GM18499 (cell line): ENCODE measurements around the gene KCNB1.

Source experiments
- ATAC-seq: cut with Tn5 transposase; IDR thresholded peaks from one replicate; pipeline ENCODE4 v1.9.1; 2021; ENCODE audit warnings: moderate number of reproducible peaks; ENCODE audit not compliant: insufficient read depth, unreplicated experiment

Gene KCNB1

DNA sequence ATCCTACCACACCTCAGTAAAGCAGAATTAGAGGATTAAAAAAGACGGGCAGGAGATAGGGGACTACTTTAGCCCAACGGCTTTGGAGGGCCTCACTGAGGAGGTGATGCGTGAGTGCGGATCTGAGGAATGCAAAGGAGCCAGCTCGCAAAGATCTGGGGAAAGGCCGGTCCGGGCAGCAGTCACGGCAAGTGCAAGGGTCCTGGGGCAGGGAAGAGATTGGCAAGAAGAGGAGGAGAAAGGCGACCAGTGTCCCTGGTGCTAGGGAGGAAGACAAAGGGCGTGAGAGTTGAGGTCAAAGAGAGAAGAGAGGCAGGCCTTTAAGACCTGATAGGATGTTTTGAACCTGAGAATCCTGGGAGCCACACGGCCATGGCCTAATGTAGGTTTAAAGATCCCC, 86.8 kb downstream of the KCNB1 start:
- ATAC-seq = no peak

DNA sequence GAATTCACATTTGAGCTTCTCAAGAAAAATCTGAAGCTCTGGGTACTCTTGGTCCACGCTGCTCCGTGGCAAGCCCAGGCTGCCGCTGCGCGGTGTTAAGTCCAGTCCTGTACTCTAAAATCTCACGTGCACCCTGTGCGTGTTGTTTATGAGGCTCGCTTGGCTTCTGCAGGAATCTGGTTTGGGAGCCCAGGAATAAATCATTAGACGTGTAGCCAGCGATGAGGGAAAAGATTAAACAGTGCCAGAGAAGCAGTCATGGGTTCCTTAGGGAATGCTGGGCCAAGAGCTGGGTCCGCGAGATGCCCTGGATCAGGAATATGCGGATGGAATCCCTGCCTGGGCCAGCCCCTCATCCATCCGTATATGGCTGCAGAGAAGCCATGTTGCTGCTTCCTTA, 87.3 kb downstream of the KCNB1 start:
- no peak for ATAC-seq

- no peak for ATAC-seq
These were observed 87.7 kb downstream of the KCNB1 start for GRCh38 chr20:49394757-49395156.

DNA sequence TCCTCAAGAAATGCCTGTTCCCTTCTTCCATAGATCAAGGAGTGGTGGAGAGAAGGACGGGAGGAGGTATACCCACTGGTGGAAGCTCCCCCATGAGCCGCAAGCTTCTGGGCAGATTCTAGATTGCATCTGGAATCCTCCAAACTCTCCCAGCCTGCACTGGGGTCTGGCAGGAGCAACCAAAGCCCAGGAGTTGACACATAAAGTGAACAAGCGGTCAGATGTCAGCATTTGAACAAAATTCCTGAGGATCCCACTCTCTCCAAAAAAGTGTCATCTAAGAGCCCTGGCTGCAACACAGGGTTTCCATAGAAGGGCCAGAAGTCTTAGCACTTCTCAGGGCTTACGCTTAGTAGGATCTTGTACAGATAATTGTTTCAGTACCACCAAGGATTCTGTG, 88.2 kb downstream of the KCNB1 start:
- no peak for ATAC-seq

GRCh38 chr20:49393803-49394202, 88.7 kb downstream of the KCNB1 start:
- ATAC-seq = no peak

GRCh38 chr20:49392745-49393144, 89.7 kb downstream of the KCNB1 start:
- no peak for ATAC-seq

GRCh38 chr20:49391404-49392245, 90.8 kb downstream of the KCNB1 start:
- ATAC-seq = no peak

DNA sequence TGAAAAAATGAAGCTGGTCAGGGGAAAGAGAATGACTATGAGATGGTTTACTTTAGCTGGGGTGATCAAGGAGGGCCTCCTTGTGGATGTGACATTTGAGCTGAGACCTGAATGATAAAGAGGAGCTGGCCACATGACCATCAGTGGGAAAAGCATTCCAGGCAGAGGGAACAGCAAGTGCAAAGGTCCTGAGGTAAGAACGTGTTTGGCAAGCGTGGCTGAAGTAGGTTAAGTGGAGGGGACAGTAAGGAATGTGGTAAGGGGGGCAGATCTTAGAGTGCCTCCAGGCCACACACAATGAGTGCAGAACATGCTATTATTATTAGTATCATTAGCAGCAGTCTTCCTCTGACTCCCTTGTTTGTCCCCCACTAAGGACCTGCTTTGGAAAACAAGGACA, 92.6 kb downstream of the KCNB1 start:
- no peak for ATAC-seq

GRCh38 chr20:49388744-49389143, 93.7 kb downstream of the KCNB1 start:
- ATAC-seq = no peak

DNA sequence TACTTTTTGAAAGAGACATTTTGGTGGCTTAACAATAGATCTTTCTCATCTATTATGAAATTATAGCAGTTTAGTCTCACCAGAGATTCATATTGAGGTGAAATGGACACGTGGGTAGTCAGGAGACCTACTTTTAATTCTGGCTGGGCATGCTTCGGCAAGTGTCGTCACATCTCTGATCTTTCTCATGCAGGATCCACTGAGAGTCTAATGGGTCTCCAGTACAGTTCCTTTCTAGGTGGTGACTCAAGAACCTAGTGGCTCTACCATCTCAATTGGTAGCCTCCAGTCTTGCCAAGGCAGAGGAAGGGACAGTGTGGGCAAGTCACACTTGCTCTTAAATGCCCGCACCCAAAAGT, 94.9 kb downstream of the KCNB1 start:
- no peak for ATAC-seq

- ATAC-seq = no peak
These were observed 95.5 kb downstream of the KCNB1 start for GRCh38 chr20:49386848-49387580.

DNA sequence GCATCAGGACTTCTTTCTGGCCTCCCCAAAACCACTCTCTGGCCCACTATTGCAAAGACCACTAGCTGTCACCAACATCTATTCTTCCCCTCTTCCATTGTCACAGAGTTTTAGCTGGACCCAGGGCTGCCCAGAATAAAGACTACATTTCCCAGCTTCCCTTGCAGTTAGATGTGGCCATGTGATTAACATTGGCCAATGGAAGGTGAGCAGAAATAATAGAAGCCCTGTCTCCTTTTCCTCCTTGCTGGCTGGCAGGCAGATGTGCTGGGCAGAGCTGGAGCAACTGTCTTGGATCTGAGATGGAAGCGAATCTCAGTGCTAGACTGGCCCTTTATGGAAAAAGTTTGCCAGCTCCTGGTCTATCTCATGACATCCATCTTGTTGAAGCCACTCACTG, 97.0 kb downstream of the KCNB1 start:
- ATAC-seq = no peak

- ATAC-seq = no peak
These were observed 97.7 kb downstream of the KCNB1 start for GRCh38 chr20:49384437-49385434.

- no peak for ATAC-seq
These were observed 100.6 kb downstream of the KCNB1 start for GRCh38 chr20:49381558-49382493.

GRCh38 chr20:49380337-49380780, 102.1 kb downstream of the KCNB1 start:
- no peak for ATAC-seq

- no peak for ATAC-seq
These were observed 103.1 kb downstream of the KCNB1 start for GRCh38 chr20:49379338-49379737.

- no peak for ATAC-seq
These were observed 105.1 kb downstream of the KCNB1 start for GRCh38 chr20:49377326-49377725.

DNA sequence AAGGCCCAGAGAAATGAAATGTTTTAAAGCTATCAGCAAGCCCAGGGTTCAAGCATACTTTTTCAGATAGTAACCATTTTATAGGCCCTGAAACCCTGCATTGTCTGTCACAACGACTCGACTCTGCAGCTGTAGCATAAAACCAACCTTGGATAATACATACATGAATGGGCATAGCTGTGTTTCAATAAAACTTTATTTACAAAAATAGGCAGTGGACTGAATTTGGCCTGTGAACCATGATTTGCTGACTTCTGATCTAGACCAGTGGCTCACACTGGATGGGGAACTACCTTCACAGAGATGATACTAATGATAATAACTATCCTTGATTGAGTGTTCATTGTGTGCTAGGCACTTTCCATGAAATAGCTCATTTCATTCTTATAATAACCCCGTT, 107.3 kb downstream of the KCNB1 start:
- ATAC-seq = no peak

- ATAC-seq = no peak
These were observed 110.3 kb downstream of the KCNB1 start for GRCh38 chr20:49372095-49372734.
